Sigmoid colon (tissue), 7 donors: ENCODE results near the gene UCMA. TPM values are rescaled to one million over a fixed set of nuclear protein-coding genes. Genes with fewer than 3 reads are reported as not detected.

Source experiments
- DNase-seq: peaks from one replicate; pipeline ENCODE4 v3.0.0-alpha.2; 2019
- H3K27ac ChIP-seq, 4 donors: fragments of 200-600 bp; sonication (generic); one replicate each; pipeline ENCODE4 v1.5.1; 2016 to 2019; ENCODE audit warnings: mild to moderate bottlenecking in 1 of 4
- H3K27me3 ChIP-seq, 3 donors: fragments of 200-600 bp; sonication (generic); one replicate each; pipeline ENCODE4 v1.5.1; 2019; ENCODE audit warnings: mild to moderate bottlenecking in 1 of 3
- H3K36me3 ChIP-seq, 4 donors: fragments of 200-600 bp; sonication (generic); one replicate each; pipeline ENCODE4 v1.5.1; 2016 to 2019
- H3K4me1 ChIP-seq, 4 donors: fragments of 200-600 bp; sonication (generic); one replicate each; pipeline ENCODE4 v1.5.1; 2017 to 2019
- H3K4me3 ChIP-seq, 4 donors: fragments of 200-600 bp; sonication (generic); one replicate each; pipeline ENCODE4 v1.5.1; 2017 to 2019; ENCODE audit warnings: mild to moderate bottlenecking in 2 of 4, moderate library complexity in 1 of 4
- H3K9me3 ChIP-seq, 4 donors: fragments of 200-600 bp in 3 of 4; sonication (generic) in 3 of 4; one replicate each; pipeline versions ENCODE4 v1.5.1 to v1.6.1; 2013 to 2019
- CTCF ChIP-seq, 4 experiments: fragments of 450-650 bp in 3 of 4; fragments of 200-600 bp in 1 of 4; IDR thresholded peaks; one replicate each; pipeline ENCODE4 v1.5.1; 2016 to 2019; ENCODE audit warnings: antibody characterized with exemption in 4 of 4, mild to moderate bottlenecking in 3 of 4, moderate library complexity in 2 of 4
- EP300 ChIP-seq, 4 donors: sonication (generic); formaldehyde crosslinking; IDR thresholded peaks; one replicate each; pipeline ENCODE4 v1.6.1; 2017; ENCODE audit warnings: antibody characterized with exemption in 4 of 4
- POLR2A ChIP-seq, 2 donors: fragments of 450-650 bp; IDR thresholded peaks; one replicate each; pipeline ENCODE4 v1.6.1; 2016; ENCODE audit warnings: antibody characterized with exemption in 2 of 2, mild to moderate bottlenecking in 2 of 2, moderate library complexity in 2 of 2
- POLR2AphosphoS5 ChIP-seq, 4 donors: sonication (generic); formaldehyde crosslinking; IDR thresholded peaks; one replicate each; pipeline ENCODE4 v1.6.1; 2017; ENCODE audit warnings: antibody characterized with exemption in 4 of 4
- WGBS, 2 donors: extraction: QIAGEN DNeasy Blood & Tissue Kit; methylation state at CpG; one replicate each; pipeline ENCODE4 v1.1.7; 2013; 5-methylcytosine and 5-hydroxymethylcytosine counted together
- intact Hi-C: fragments of 100-400 bp; cut with DNase I; formaldehyde crosslinking; loops from one replicate; pipeline ENCODE4 v1.15.1; 2023
- polyA plus RNA-seq, 3 donors: library from polyadenylated mRNA; stranded (reverse); fragments of 200-250 nt; gene quantifications; one replicate each; pipeline ENCODE4 v1.2.3, GENCODE V29; 2013
- total RNA-seq, 4 donors: library from RNA; depleted of rRNA; stranded (reverse); fragments of >200 nt; gene quantifications; one replicate each; pipeline ENCODE4 v1.1.0, GENCODE V29; 2016
- donor health status: healthy with polysubstance abuse.
- donor health status: Bipolar disorder and iron deficiency.
- donor health status: healthy.

The UCMA gene
- total and polyA plus RNA-seq, 7 donors, result not detected

- 94 to 96% methylated on average over 9 of the region's 9 CpGs for WGBS, 2 donors
- intact Hi-C loops, result no loop called here
- TF ChIP-seq POLR2AphosphoS5 (IDR thresholded peaks at IDR 0.05) (no peak), EP300 (IDR thresholded peaks at IDR 0.05) (no peak), POLR2A (IDR thresholded peaks at IDR 0.05) (no peak), CTCF (IDR thresholded peaks at IDR 0.05) (no peak)
These were observed 28.1 kb downstream of the UCMA start for GRCh38 chr10:13206091-13206490.

DNA sequence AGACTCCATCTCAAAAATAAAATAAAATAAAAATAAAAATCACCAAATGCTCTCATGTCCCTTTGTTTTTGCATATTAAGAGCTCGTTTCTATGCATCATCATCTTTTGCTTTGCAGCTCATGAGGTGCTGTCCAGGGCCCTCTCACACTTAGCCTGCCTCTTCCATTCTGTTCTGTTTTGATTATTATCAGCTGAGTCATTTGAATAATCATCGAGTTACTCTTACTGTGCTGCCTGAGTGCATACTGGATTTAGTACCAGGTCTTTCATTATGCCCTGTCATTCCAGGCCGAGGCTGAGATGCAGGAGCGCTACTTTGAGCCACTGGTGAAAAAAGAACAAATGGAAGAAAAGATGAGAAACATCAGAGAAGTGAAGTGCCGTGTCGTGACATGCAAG, 33.0 kb downstream of the UCMA start:
- 87 to 91% methylated on average over 6 of the region's 6 CpGs for WGBS, 2 donors
- DNase-seq, result no peak
- Histone ChIP-seq H3K27ac (no peak overlapping the region), H3K4me3 (no peak overlapping the region), H3K27me3 (no peaks in the 10 kb centered on the region), H3K36me3 (no peaks in the 10 kb centered on the region), H3K4me1 (no peaks in the 10 kb centered on the region), H3K9me3 (no peaks in the 10 kb centered on the region)
- TF ChIP-seq POLR2A (IDR thresholded peaks at IDR 0.05), result no peak
- no peak for TF ChIP-seq POLR2AphosphoS5 (IDR thresholded peaks at IDR 0.05)
- no peak for TF ChIP-seq CTCF (IDR thresholded peaks at IDR 0.05)
- TF ChIP-seq EP300 (IDR thresholded peaks at IDR 0.05), result no peak
- intact Hi-C loops, result no loop called here

More at GRCh38 chr10:13206091-13206490, 28.1 kb downstream of the UCMA start:
- no peaks in the 10 kb centered on the region for H3K36me3 ChIP-seq
- no peak overlapping the region for H3K27ac ChIP-seq
- H3K4me1 ChIP-seq, result no peaks in the 10 kb centered on the region
- no peaks in the 10 kb centered on the region for H3K9me3 ChIP-seq
- H3K27me3 ChIP-seq, result no peaks in the 10 kb centered on the region
- no peak overlapping the region for H3K4me3 ChIP-seq
- no peak for DNase-seq

GRCh38 chr10:13195016-13195415, 39.2 kb downstream of the UCMA start:
- Histone ChIP-seq H3K27ac (no peak overlapping the region), H3K4me1 (no peaks in the 10 kb centered on the region), H3K36me3 (no peaks in the 10 kb centered on the region), H3K27me3 (no peaks in the 10 kb centered on the region), H3K9me3 (no peaks in the 10 kb centered on the region), H3K4me3 (no peak overlapping the region)
- WGBS, 2 donors, result 94 to 95% methylated on average over 6 of the region's 6 CpGs
- no peak for DNase-seq
- TF ChIP-seq POLR2AphosphoS5 (IDR thresholded peaks at IDR 0.05) (no peak), EP300 (IDR thresholded peaks at IDR 0.05) (no peak), POLR2A (IDR thresholded peaks at IDR 0.05) (no peak), CTCF (IDR thresholded peaks at IDR 0.05) (no peak)
- intact Hi-C loops, result no loop called here

GRCh38 chr10:13193637-13194036, 40.5 kb downstream of the UCMA start:
- H3K27me3 ChIP-seq, result no peaks in the 10 kb centered on the region
- 95 to 96% methylated on average over 7 of the region's 7 CpGs for WGBS, 2 donors
- no peak for TF ChIP-seq CTCF (IDR thresholded peaks at IDR 0.05)
- no peak for TF ChIP-seq POLR2A (IDR thresholded peaks at IDR 0.05)
- no peak for TF ChIP-seq EP300 (IDR thresholded peaks at IDR 0.05)
- no peak for TF ChIP-seq POLR2AphosphoS5 (IDR thresholded peaks at IDR 0.05)
- no peak overlapping the region for H3K27ac ChIP-seq
- H3K9me3 ChIP-seq, result no peaks in the 10 kb centered on the region
- H3K4me1 ChIP-seq, result no peaks in the 10 kb centered on the region
- H3K4me3 ChIP-seq, result no peak overlapping the region
- intact Hi-C loops, result no loop called here
- DNase-seq, result no peak
- H3K36me3 ChIP-seq, result no peaks in the 10 kb centered on the region

DNA sequence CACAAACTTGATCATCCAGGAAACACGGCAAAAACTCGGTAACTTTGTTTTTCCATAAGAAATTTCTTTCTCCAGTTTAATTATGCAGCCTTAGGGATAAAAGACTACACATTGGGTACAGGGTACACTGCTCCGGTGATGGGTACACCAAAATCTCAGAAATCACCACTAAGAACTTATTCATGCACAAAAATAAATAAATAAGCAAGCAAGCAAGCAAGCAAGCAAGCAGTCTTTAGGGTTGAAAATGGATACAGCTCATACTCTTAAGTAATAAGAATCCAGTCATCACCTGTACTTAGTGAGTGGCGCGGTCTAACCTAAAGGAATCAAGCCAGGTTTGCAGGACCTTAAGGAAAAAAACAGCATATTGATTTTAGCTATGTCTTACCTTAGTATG, 42.8 kb downstream of the UCMA start:
- Histone ChIP-seq H3K4me1 (no peaks in the 10 kb centered on the region), H3K36me3 (no peaks in the 10 kb centered on the region), H3K27ac (no peak overlapping the region), H3K27me3 (no peaks in the 10 kb centered on the region), H3K4me3 (no peak overlapping the region), H3K9me3 (no peaks in the 10 kb centered on the region)
- TF ChIP-seq POLR2A (IDR thresholded peaks at IDR 0.05), result no peak
- TF ChIP-seq POLR2AphosphoS5 (IDR thresholded peaks at IDR 0.05), result no peak
- TF ChIP-seq EP300 (IDR thresholded peaks at IDR 0.05), result no peak
- TF ChIP-seq CTCF (IDR thresholded peaks at IDR 0.05), result no peak
- DNase-seq, result no peak
- 95 to 96% methylated on average over 5 of the region's 5 CpGs for WGBS, 2 donors
- intact Hi-C loops, result no loop called here
